ENCODE data around the gene DNAH9.

DNAH9 gene

GRCh38 chr17:11671126-11671525, 72.9 kb downstream of the DNAH9 start:
- no peak for DNase-seq

- no peak for DNase-seq
These were observed 84.4 kb downstream of the DNAH9 start for GRCh38 chr17:11682646-11683045.

GRCh38 chr17:11690681-11691080, 92.4 kb downstream of the DNAH9 start:
- no peak for DNase-seq

GRCh38 chr17:11692688-11693087, 94.4 kb downstream of the DNAH9 start:
- DNase-seq, result no peak

GRCh38 chr17:11693284-11693683, 95.0 kb downstream of the DNAH9 start:
- DNase-seq, result no peak

- no peak for DNase-seq
These were observed 102.4 kb downstream of the DNAH9 start for GRCh38 chr17:11700668-11701067.

GRCh38 chr17:11701911-11702310, 103.6 kb downstream of the DNAH9 start:
- DNase-seq, result no peak

- no peak for DNase-seq
These were observed 105.8 kb downstream of the DNAH9 start for GRCh38 chr17:11704041-11704440.

- DNase-seq, result no peak
These were observed 106.8 kb downstream of the DNAH9 start for GRCh38 chr17:11705111-11705510.

- no peak for DNase-seq
These were observed 109.3 kb downstream of the DNAH9 start for GRCh38 chr17:11707586-11707985.

GRCh38 chr17:11712456-11712855, 114.2 kb downstream of the DNAH9 start:
- DNase-seq, result no peak

- no peak for DNase-seq
These were observed 120.9 kb downstream of the DNAH9 start for GRCh38 chr17:11719203-11719602.

- DNase-seq, result no peak
These were observed 121.6 kb downstream of the DNAH9 start for GRCh38 chr17:11719856-11720255.

GRCh38 chr17:11720816-11721215, 122.5 kb downstream of the DNAH9 start:
- no peak for DNase-seq

GRCh38 chr17:11730747-11731146, 132.5 kb downstream of the DNAH9 start:
- DNase-seq, result no peak

- no peak for DNase-seq
These were observed 138.5 kb downstream of the DNAH9 start for GRCh38 chr17:11736613-11737312.

GRCh38 chr17:11737313-11737679, 139.0 kb downstream of the DNAH9 start:
- DNase-seq, result no peak

GRCh38 chr17:11738151-11738550, 139.9 kb downstream of the DNAH9 start:
- no peak for DNase-seq

- DNase-seq, result no peak
These were observed 141.1 kb downstream of the DNAH9 start for GRCh38 chr17:11739351-11739750.

GRCh38 chr17:11739848-11740247, 141.6 kb downstream of the DNAH9 start:
- no peak for DNase-seq

- no peak for DNase-seq
These were observed 144.6 kb downstream of the DNAH9 start for GRCh38 chr17:11742886-11743285.

- no peak for DNase-seq
These were observed 146.4 kb downstream of the DNAH9 start for GRCh38 chr17:11744696-11745095.

GRCh38 chr17:11747441-11747840, 149.2 kb downstream of the DNAH9 start:
- DNase-seq, result no peak

- no peak for DNase-seq
These were observed 159.5 kb downstream of the DNAH9 start for GRCh38 chr17:11757815-11758214.

- DNase-seq, result no peak
These were observed 169.8 kb downstream of the DNAH9 start for GRCh38 chr17:11768106-11768505.
